ENCODE results near the gene TMEM41B.

TMEM41B gene

GRCh38 chr11:9273376-9274336, 40.7 kb downstream of the TMEM41B start:
- H3K4me2 ChIP-seq (ENCODE audit: low read depth, low read length), result no peak overlapping the region
- no peak overlapping the region for H3K27ac ChIP-seq (ENCODE audit: low read length)
- no peaks in the 10 kb centered on the region for H3K9me3 ChIP-seq (replicated peaks; ENCODE audit: insufficient read depth, low read length)
- H2AFZ ChIP-seq (ENCODE audit: low read length), result no peak overlapping the region
- no peak for DNase-seq
- H3F3A ChIP-seq (ENCODE audit: insufficient read depth, low read length), result no peaks in the 10 kb centered on the region
- no peaks in the 10 kb centered on the region for H3K36me3 ChIP-seq (replicated peaks; ENCODE audit: insufficient read depth, low read length)
- TF ChIP-seq CTCF (IDR thresholded peaks at IDR 0.05; ENCODE audit: low read length) (no peak), EZH2phosphoT487 (IDR thresholded peaks at IDR 0.05; ENCODE audit: low read length) (no peak), EZH2 (optimal IDR thresholded peaks at IDR 0.05; ENCODE audit: low read depth, low read length) (no peak)
- no peaks in the 10 kb centered on the region for H3K79me2 ChIP-seq (ENCODE audit: low read length)
- no peak overlapping the region for H3K4me3 ChIP-seq (ENCODE audit: low read length)
- no peaks in the 10 kb centered on the region for H3K9me2 ChIP-seq (replicated peaks; ENCODE audit: insufficient read depth, low read length)
- no peaks in the 10 kb centered on the region for H3K27me3 ChIP-seq (replicated peaks; ENCODE audit: insufficient read depth, low read length)
- H4K20me1 ChIP-seq (ENCODE audit: insufficient read depth, low read length), result no peaks in the 10 kb centered on the region
- no peak overlapping the region for H3K9ac ChIP-seq (ENCODE audit: low read length)
- H3K4me1 ChIP-seq (ENCODE audit: low read length), result no peaks in the 10 kb centered on the region

DNA sequence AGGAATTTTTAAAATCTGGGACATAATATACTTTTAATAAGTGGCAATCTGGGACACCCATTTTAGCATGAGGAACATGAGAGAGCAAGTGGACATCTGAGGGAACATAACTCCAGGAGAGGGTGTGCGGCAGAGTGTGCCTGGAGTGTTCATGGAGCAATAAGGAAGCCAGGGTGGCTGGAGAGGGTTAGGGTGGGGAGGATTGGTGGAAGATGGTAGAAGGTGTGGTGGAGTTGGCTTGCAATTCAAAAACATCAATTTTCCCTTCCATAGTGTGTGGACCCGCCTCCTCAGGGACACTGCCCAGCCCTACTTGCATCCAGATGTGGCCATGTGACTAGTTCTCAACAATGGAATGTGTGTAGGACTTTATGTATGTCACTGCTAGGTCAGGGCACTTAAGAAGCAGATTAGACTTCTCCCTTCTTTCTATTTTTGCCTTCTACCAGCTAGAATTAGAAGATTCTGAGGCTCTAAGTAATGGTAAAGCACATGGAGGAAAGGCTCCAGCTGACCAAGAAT, 44.8 kb downstream of the TMEM41B start:
- TF ChIP-seq EZH2phosphoT487 (IDR thresholded peaks at IDR 0.05; ENCODE audit: low read length), result no peak
- no peak for TF ChIP-seq CTCF (IDR thresholded peaks at IDR 0.05; ENCODE audit: low read length)
- TF ChIP-seq EZH2 (optimal IDR thresholded peaks at IDR 0.05; ENCODE audit: low read depth, low read length), result no peak
- no peaks in the 10 kb centered on the region for H3F3A ChIP-seq (ENCODE audit: insufficient read depth, low read length)
- H3K79me2 ChIP-seq (ENCODE audit: low read length), result no peaks in the 10 kb centered on the region

GRCh38 chr11:9267680-9268079, 46.7 kb downstream of the TMEM41B start:
- H2AFZ ChIP-seq (ENCODE audit: low read length), result no peak overlapping the region
- DNase-seq, result no peak
- no peak for TF ChIP-seq EZH2 (optimal IDR thresholded peaks at IDR 0.05; ENCODE audit: low read depth, low read length)
- no peak for TF ChIP-seq EZH2phosphoT487 (IDR thresholded peaks at IDR 0.05; ENCODE audit: low read length)
- no peak for TF ChIP-seq CTCF (IDR thresholded peaks at IDR 0.05; ENCODE audit: low read length)
- H3K79me2 ChIP-seq (ENCODE audit: low read length), result no peaks in the 10 kb centered on the region
- H3K9me2 ChIP-seq (replicated peaks; ENCODE audit: insufficient read depth, low read length), result no peaks in the 10 kb centered on the region
- H3K9me3 ChIP-seq (replicated peaks; ENCODE audit: insufficient read depth, low read length), result no peaks in the 10 kb centered on the region
- H3K4me3 ChIP-seq (ENCODE audit: low read length), result no peak overlapping the region
- H3F3A ChIP-seq (ENCODE audit: insufficient read depth, low read length), result peaks cover 7% of the 10 kb centered on the region
- H3K9ac ChIP-seq (ENCODE audit: low read length), result no peak overlapping the region
- no peak overlapping the region for H3K27ac ChIP-seq (ENCODE audit: low read length)
- no peak overlapping the region for H3K4me2 ChIP-seq (ENCODE audit: low read depth, low read length)
- no peaks in the 10 kb centered on the region for H3K36me3 ChIP-seq (replicated peaks; ENCODE audit: insufficient read depth, low read length)
- no peaks in the 10 kb centered on the region for H4K20me1 ChIP-seq (ENCODE audit: insufficient read depth, low read length)
- H3K4me1 ChIP-seq (ENCODE audit: low read length), result peaks cover 4% of the 10 kb centered on the region; the same call in 1 of the 2 replicates
- H3K27me3 ChIP-seq (replicated peaks; ENCODE audit: insufficient read depth, low read length), result peaks cover 28% of the 10 kb centered on the region

More for the DNA sequence above, 44.8 kb downstream of the TMEM41B start:
- no peaks in the 10 kb centered on the region for H3K9me2 ChIP-seq (replicated peaks; ENCODE audit: insufficient read depth, low read length)
- H3K9ac ChIP-seq (ENCODE audit: low read length), result no peak overlapping the region
- H3K9me3 ChIP-seq (replicated peaks; ENCODE audit: insufficient read depth, low read length), result no peaks in the 10 kb centered on the region
- H3K4me3 ChIP-seq (ENCODE audit: low read length), result no peak overlapping the region
- no peaks in the 10 kb centered on the region for H4K20me1 ChIP-seq (ENCODE audit: insufficient read depth, low read length)
- no peak overlapping the region for H2AFZ ChIP-seq (ENCODE audit: low read length)
- no peaks in the 10 kb centered on the region; the same call in 1 of the 2 replicates for H3K4me1 ChIP-seq (ENCODE audit: low read length)
- no peak for DNase-seq
- no peaks in the 10 kb centered on the region for H3K36me3 ChIP-seq (replicated peaks; ENCODE audit: insufficient read depth, low read length)
- no peak overlapping the region for H3K4me2 ChIP-seq (ENCODE audit: low read depth, low read length)
- H3K27ac ChIP-seq (ENCODE audit: low read length), result no peak overlapping the region
- H3K27me3 ChIP-seq (replicated peaks; ENCODE audit: insufficient read depth, low read length), result peaks cover 20% of the 10 kb centered on the region
